Glutamatergic neuron (in vitro differentiated cells): ENCODE results near the gene ROBO1. TPM values are rescaled to one million over a fixed set of nuclear protein-coding genes. Genes with fewer than 3 reads are reported as not detected.

ENCODE experiments used
- DNase-seq: peaks from one replicate; pipeline ENCODE4 v3.0.0; 2022
- H3K27ac Mint-ChIP-seq: one replicate; pipeline ENCODE4 v1.8.0; 2020; ENCODE audit warnings: mild to moderate bottlenecking, mixed read lengths, inconsistent platforms; ENCODE audit not compliant: unreplicated experiment
- H3K27me3 Mint-ChIP-seq: one replicate; pipeline ENCODE4 v1.8.0; 2020; ENCODE audit warnings: mild to moderate bottlenecking, moderate library complexity, mixed read lengths, inconsistent platforms; ENCODE audit not compliant: unreplicated experiment
- H3K36me3 Mint-ChIP-seq: one replicate; pipeline ENCODE4 v1.8.0; 2020; ENCODE audit warnings: mild to moderate bottlenecking, mixed read lengths, inconsistent platforms; ENCODE audit not compliant: unreplicated experiment
- H3K4me1 Mint-ChIP-seq: one replicate; pipeline ENCODE4 v1.8.0; 2020; ENCODE audit warnings: mild to moderate bottlenecking, low read depth, mixed read lengths, inconsistent platforms; ENCODE audit not compliant: unreplicated experiment
- H3K4me3 Mint-ChIP-seq: one replicate; pipeline ENCODE4 v1.8.0; 2020; ENCODE audit warnings: mild to moderate bottlenecking, mixed read lengths, inconsistent platforms; ENCODE audit not compliant: unreplicated experiment
- H3K9me3 Mint-ChIP-seq: one replicate; pipeline ENCODE4 v1.8.0; 2020; ENCODE audit warnings: mild to moderate bottlenecking, moderate library complexity, mixed read lengths, inconsistent platforms; ENCODE audit not compliant: unreplicated experiment
- total RNA-seq: library from RNA; stranded (reverse); fragmentation: NEBNext Ultra II Directional; extraction: Animal tissue kit (Norgen Biotek cat#: 25700); gene quantifications from one replicate; pipeline ENCODE4 v1.2.1, GENCODE V29; 2021; ENCODE audit not compliant: unreplicated experiment
- TF ChIP-seq, protein P1 (sequence below): fragments of 200-600 bp; sonication (generic); IDR thresholded peaks from one replicate; pipeline ENCODE4 v1.5.0; 2021; ENCODE audit not compliant: partially characterized antibody, unreplicated experiment

The ROBO1 gene
- total RNA-seq, 1 donor from 2014 or later: 505 TPM

DNA sequence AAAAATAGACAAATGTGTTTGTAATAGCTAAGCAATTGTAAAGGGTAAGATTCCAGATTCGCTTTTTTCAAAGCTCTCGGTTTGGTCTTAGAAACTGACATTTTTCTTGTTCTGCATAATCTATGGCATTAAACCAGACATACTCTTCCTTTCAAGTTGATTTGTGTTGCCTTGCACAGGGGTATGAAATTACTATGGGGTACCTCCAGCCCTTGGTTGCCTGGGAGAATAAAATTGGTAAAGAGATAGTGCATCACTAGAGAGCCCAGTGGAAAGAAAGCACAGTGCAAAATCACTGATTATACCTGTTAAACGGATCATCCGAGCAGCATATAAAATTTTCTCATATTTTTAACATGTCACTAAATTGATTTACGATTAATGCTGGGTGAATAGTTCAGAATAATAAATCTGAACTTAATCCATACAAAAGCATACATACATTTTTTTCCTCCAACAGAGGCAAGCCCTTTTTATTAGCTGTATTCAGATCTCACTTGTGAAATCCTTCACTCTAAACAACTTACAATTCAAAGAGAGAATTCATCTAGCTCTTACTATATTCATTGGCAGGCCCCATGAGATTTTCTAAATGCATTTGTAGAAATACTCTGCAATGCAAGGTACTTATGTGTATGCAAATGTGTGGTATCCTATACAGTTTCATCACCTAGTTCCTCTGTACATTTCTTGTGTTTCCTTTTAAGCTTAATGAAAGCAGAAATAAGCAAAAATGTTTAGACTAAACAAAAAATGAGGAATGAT is 224.4 kb downstream of the ROBO1 start:
- Mint-ChIP-seq H3K27ac (no peak overlapping the region), H3K36me3 (no peaks in the 10 kb centered on the region), H3K9me3 (no peaks in the 10 kb centered on the region), H3K4me3 (no peak overlapping the region), H3K27me3 (no peaks in the 10 kb centered on the region), H3K4me1 (no peaks in the 10 kb centered on the region)
- TF ChIP-seq, protein P1, sequence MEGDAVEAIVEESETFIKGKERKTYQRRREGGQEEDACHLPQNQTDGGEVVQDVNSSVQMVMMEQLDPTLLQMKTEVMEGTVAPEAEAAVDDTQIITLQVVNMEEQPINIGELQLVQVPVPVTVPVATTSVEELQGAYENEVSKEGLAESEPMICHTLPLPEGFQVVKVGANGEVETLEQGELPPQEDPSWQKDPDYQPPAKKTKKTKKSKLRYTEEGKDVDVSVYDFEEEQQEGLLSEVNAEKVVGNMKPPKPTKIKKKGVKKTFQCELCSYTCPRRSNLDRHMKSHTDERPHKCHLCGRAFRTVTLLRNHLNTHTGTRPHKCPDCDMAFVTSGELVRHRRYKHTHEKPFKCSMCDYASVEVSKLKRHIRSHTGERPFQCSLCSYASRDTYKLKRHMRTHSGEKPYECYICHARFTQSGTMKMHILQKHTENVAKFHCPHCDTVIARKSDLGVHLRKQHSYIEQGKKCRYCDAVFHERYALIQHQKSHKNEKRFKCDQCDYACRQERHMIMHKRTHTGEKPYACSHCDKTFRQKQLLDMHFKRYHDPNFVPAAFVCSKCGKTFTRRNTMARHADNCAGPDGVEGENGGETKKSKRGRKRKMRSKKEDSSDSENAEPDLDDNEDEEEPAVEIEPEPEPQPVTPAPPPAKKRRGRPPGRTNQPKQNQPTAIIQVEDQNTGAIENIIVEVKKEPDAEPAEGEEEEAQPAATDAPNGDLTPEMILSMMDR: no peak
- DNase-seq: no peak

DNA sequence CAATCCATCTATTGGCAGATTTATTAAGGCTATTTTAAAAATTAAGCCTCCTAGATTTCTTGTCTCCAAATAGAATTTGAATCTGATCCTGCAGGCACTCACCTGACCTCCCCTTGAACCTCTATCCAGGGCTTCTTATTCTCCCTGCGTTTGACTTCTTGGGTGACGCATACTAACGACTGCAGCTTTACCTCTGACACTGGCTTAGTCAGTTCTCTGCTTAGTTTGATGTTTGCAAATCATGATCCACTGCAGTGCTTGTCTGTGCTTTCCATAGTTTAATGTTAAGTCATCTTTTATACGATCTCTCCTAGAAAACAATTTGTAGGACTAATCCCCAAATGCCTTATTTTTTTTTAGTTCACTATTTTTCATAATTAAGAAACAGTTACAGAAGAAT is 233.1 kb downstream of the ROBO1 start:
- H3K36me3 Mint-ChIP-seq: no peaks in the 10 kb centered on the region
- TF ChIP-seq, protein P1: no peak
- H3K27me3 Mint-ChIP-seq: no peaks in the 10 kb centered on the region
- H3K9me3 Mint-ChIP-seq: no peaks in the 10 kb centered on the region
- no peak overlapping the region for H3K27ac Mint-ChIP-seq
- H3K4me1 Mint-ChIP-seq: no peaks in the 10 kb centered on the region
- H3K4me3 Mint-ChIP-seq: no peak overlapping the region
- no peak for DNase-seq

DNA sequence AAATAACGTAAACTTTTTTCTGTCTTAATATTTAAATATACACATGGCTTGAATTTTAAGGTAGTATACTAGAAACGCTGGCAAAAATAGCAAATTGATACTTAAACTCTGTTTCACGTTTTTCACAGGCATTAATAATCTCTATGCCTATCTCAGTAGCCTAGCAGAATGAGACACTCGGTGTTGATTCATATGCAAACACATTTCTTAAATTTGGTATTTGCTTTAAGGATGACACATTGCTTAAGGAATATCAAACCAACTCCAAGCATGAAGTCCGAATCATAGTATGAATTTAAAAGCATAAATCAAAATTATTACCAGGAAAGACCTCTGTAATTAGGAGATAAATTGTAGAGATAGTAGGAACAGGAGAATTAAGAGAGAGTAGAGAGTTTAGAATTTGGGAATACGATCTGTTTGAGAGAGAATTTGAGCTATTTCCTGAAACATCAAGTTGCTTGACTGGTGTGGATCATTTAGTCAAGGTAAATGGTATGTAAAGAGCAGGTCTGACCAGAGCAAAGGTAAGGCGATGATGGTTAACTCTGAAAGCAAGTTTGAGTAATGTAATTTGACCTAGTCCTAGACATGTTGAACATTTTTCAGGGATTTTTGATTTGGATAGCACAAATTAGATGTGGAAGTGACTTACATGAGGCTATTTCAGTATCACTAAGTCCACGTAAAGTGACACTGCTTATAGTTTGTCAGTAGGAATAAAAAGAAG is 236.1 kb downstream of the ROBO1 start:
- H3K4me1 Mint-ChIP-seq: no peaks in the 10 kb centered on the region
- no peak for DNase-seq

DNA sequence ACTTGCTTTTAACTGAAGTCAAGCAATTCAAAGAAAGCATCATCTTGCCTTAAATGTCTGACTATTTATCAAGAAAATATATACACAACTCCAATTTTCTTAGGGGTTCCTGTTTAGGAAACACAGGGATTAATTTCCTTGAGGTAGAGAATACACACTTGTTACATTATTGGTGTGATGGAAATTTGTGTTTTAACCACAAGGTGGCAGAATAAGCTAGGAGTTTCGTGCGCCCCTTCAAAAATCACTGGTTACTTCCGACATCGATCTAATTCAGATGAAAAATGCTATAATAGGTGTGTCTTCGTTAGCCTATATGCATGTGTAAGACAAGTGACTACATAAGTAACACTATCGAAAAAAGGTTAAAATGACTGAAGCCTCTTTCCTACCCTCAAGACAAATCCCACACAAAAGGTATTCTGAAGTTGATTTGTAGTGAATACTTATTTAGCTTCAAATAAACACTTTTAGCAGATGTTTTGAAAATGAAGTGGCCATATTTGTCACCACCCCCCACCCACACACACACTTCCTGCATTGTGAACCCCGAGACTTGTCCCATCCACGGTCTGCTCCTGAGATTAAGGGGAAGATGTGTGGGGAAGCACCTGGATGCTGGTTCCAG is 246.5 kb downstream of the ROBO1 start:
- TF ChIP-seq, protein P1: peak; percentile 82
- H3K4me3 Mint-ChIP-seq: no peak overlapping the region
- peaks cover 2% of the 10 kb centered on the region for H3K27me3 Mint-ChIP-seq

More for the DNA sequence above, 236.1 kb downstream of the ROBO1 start:
- no peak overlapping the region for H3K4me3 Mint-ChIP-seq
- TF ChIP-seq, protein P1: no peak
- H3K27me3 Mint-ChIP-seq: no peaks in the 10 kb centered on the region
- no peaks in the 10 kb centered on the region for H3K36me3 Mint-ChIP-seq
- H3K27ac Mint-ChIP-seq: no peak overlapping the region
- H3K9me3 Mint-ChIP-seq: no peaks in the 10 kb centered on the region

More for the DNA sequence above, 246.5 kb downstream of the ROBO1 start:
- Mint-ChIP-seq H3K36me3 (no peaks in the 10 kb centered on the region), H3K27ac (no peak overlapping the region), H3K4me1 (no peaks in the 10 kb centered on the region), H3K9me3 (no peaks in the 10 kb centered on the region)
- DNase-seq: no peak
